Measurements from ENCODE around the gene MYORG.

The MYORG gene

GRCh38 chr9:34374905-34375552, 1.7 kb downstream of the MYORG start:
- TF ChIP-seq CTCF (conservative IDR thresholded peaks at IDR 0.05; ENCODE audit: low read depth, low read length) = no peak
- DNase-seq (ENCODE audit: low read depth) = no peak
- no peak overlapping the region for H3K4me3 ChIP-seq (ENCODE audit: low read depth, low read length)

- no peak overlapping the region for H3K4me3 ChIP-seq (ENCODE audit: low read depth, low read length)
- TF ChIP-seq CTCF (conservative IDR thresholded peaks at IDR 0.05; ENCODE audit: low read depth, low read length) = no peak
- no peak for DNase-seq (ENCODE audit: low read depth)
Observed at GRCh38 chr9:34374339-34374738, 2.4 kb downstream of the MYORG start.

- TF ChIP-seq CTCF (conservative IDR thresholded peaks at IDR 0.05; ENCODE audit: low read depth, low read length) = no peak
Observed at GRCh38 chr9:34373749-34374148, 2.9 kb downstream of the MYORG start.

GRCh38 chr9:34372467-34373011, 4.2 kb downstream of the MYORG start:
- peak; percentile 6 for TF ChIP-seq CTCF (conservative IDR thresholded peaks at IDR 0.05; ENCODE audit: low read depth, low read length)
- H3K4me3 ChIP-seq (ENCODE audit: low read depth, low read length) = peak overlapping the region; percentile 8
- DNase-seq (ENCODE audit: low read depth) = peak; percentile 34

More at GRCh38 chr9:34373749-34374148, 2.9 kb downstream of the MYORG start:
- no peak for DNase-seq (ENCODE audit: low read depth)
- no peak overlapping the region for H3K4me3 ChIP-seq (ENCODE audit: low read depth, low read length)

DNA sequence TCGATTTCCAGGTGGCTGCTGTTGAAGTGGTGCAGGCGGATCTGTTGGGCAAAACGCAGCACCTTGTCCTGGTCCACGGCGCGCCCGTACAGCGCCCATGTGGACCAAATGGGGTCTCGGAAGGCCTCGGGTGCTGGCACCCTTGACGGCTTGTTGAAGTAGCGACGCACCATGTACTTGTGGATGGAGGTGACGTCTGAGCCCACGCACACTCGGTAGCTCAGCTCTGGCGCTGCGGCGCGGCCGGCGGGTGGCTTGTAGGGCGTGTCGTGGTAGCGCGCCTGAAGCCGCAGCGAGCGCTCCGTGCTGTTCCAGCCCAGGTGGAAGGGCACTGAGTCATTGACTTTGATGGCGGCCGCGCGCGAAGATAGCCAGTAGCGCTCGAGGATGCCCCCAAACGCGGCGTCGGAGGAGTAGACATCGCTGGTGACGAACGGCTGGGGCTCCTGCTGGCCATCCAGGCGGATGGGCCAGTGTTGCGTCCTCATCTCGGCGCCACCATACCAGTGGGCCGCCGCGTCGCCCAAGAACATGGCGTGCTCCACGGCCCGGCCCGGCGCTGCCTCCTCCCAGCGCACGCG, 4.7 kb downstream of the MYORG start:
- TF ChIP-seq CTCF (conservative IDR thresholded peaks at IDR 0.05; ENCODE audit: low read depth, low read length) = no peak
- DNase-seq (ENCODE audit: low read depth) = no peak
- peak overlapping the region; percentile 8 for H3K4me3 ChIP-seq (ENCODE audit: low read depth, low read length)

DNA sequence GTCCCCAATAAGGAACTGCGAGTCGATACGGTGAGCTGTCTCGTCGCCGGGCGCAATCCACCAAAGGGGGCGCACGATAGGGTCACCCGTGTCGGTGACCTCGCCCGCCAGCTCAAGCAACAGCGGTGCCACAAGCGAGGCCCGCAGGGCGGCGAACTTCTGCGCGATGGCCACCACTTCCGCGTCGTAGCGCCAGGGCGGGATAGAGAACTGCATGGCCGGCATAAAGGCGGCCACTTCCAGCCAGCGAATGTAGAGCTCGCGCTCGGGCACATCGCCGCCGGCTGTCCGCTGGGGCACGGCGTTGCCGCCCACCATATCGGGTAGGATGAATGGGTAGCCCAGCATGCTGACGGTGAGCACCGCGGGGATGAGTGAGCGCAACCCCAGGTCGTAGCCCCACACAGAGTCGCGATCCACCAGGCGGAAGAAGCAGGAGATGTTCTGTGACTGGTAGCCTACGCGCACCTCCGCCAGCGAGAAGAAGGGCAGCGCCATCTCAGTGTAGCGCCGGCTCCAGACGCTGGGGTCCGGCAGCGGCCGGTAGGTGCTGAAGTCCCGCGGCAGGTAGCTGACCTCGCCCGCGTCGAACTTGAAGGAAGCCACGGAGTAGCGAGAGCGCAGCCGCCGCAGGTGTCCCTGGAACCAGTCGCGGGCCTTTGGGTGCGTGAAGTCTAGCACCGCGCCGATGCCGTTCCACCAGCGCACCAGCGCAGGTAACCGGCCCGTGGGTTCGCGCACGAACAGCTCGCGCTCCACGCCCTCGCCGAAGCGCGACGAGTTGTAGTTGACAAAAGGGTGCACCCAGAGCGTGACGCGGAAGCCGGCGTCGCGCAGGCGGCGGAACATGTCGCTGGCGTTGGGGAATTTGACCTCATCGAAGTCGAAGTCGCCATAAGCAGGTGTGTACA, 5.5 kb downstream of the MYORG start:
- peak; percentile 23 for TF ChIP-seq CTCF (conservative IDR thresholded peaks at IDR 0.05; ENCODE audit: low read depth, low read length)
- DNase-seq (ENCODE audit: low read depth) = peak; percentile 12
- H3K4me3 ChIP-seq (ENCODE audit: low read depth, low read length) = peak overlapping the region; percentile 54
